GM18505 (cell line): ENCODE results near the gene SNX13.
"Not testable (repeated sequence)": the region's sequence is repeated elsewhere in the genome, so short reads cannot be mapped to it uniquely, and the experiment has no call there.

Experiments used
- ATAC-seq: cut with Tn5 transposase; IDR thresholded peaks from one replicate; pipeline ENCODE4 v1.9.1; 2021; ENCODE audit not compliant: unreplicated experiment
- POLR2A ChIP-seq: IDR thresholded peaks from 4 replicates; pipeline ENCODE4 v1.6.1; 2011; ENCODE audit warnings: borderline replicate concordance; ENCODE audit not compliant: insufficient read depth, insufficient read length; ENCODE audit errors: extremely low read depth

SNX13 gene

GRCh38 chr7:17830206-17830605 lies 110.1 kb downstream of the SNX13 start:
- TF ChIP-seq POLR2A: no peak
- no peak for ATAC-seq

- ATAC-seq: no peak
- no peak for TF ChIP-seq POLR2A
Observed at GRCh38 chr7:17829001-17829400, 111.3 kb downstream of the SNX13 start.

GRCh38 chr7:17822547-17823173 lies 117.6 kb downstream of the SNX13 start:
- TF ChIP-seq POLR2A: no peak
- no peak for ATAC-seq

- ATAC-seq: no peak
- TF ChIP-seq POLR2A: no peak
Observed at GRCh38 chr7:17816903-17817302, 123.4 kb downstream of the SNX13 start.

GRCh38 chr7:17815318-17815717 lies 125.0 kb downstream of the SNX13 start:
- TF ChIP-seq POLR2A: no peak
- ATAC-seq: no peak

- no peak for ATAC-seq
- TF ChIP-seq POLR2A: no peak
Observed at GRCh38 chr7:17814058-17814457, 126.2 kb downstream of the SNX13 start.

GRCh38 chr7:17809215-17809614 lies 131.1 kb downstream of the SNX13 start:
- ATAC-seq: not testable (repeated sequence)

- TF ChIP-seq POLR2A: no peak
- ATAC-seq: no peak
Observed at GRCh38 chr7:17807242-17807641, 133.1 kb downstream of the SNX13 start.

- ATAC-seq: no peak
- no peak for TF ChIP-seq POLR2A
Observed at GRCh38 chr7:17806631-17807030, 133.7 kb downstream of the SNX13 start.

- ATAC-seq: no peak
- TF ChIP-seq POLR2A: no peak
Observed at GRCh38 chr7:17802056-17802455, 138.2 kb downstream of the SNX13 start.

- no peak for ATAC-seq
- TF ChIP-seq POLR2A: no peak
Observed at GRCh38 chr7:17792075-17792936, 148.0 kb downstream of the SNX13 start.

GRCh38 chr7:17787257-17787656 lies 153.0 kb downstream of the SNX13 start:
- no peak for TF ChIP-seq POLR2A
- no peak for ATAC-seq

GRCh38 chr7:17786314-17786852 lies 153.9 kb downstream of the SNX13 start:
- ATAC-seq: no peak
- TF ChIP-seq POLR2A: no peak

- ATAC-seq: no peak
- TF ChIP-seq POLR2A: no peak
Observed at GRCh38 chr7:17782216-17782549, 158.1 kb downstream of the SNX13 start.
